Measurements from ENCODE around the gene LSAMP. TPM values are rescaled to one million over a fixed set of nuclear protein-coding genes. Genes with fewer than 3 reads are reported as not detected.
A peak's percentile ranks its signal among the peaks of the same experiment; 100 is the strongest.

The LSAMP gene
- total and polyA plus RNA-seq, 9 of the 15 experiments (the other 6 are each of a cell fraction or from before 2014, with no cell fraction given) = 0.09 to 0.11 TPM; not detected in 7

DNA sequence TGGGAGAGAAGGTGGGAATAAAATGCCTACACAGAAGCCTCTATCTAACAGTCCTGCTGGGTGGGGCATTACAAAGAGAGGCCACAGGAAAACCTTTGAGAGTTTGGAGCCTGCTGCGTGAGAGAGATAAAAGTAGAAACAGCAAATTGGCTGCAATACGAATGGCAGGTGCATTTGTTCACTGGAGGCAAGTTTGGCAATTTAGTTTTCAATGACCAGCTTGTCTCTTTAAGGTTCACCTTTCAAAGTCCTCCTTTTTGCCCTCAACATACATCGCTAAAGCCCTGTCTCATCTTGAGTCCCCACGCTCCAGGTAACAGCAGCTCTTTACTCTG lies 405.7 kb downstream of the LSAMP start (continued):
- TF ChIP-seq BCOR (IDR thresholded peaks at IDR 0.05) = peak; percentile 17; the same call in 1 of the 2 replicates
- TF ChIP-seq EGR1 (conservative IDR thresholded peaks at IDR 0.05) = 0 out of 2 replicates have a peak, but pooled peaks have one; percentile 20

DNA sequence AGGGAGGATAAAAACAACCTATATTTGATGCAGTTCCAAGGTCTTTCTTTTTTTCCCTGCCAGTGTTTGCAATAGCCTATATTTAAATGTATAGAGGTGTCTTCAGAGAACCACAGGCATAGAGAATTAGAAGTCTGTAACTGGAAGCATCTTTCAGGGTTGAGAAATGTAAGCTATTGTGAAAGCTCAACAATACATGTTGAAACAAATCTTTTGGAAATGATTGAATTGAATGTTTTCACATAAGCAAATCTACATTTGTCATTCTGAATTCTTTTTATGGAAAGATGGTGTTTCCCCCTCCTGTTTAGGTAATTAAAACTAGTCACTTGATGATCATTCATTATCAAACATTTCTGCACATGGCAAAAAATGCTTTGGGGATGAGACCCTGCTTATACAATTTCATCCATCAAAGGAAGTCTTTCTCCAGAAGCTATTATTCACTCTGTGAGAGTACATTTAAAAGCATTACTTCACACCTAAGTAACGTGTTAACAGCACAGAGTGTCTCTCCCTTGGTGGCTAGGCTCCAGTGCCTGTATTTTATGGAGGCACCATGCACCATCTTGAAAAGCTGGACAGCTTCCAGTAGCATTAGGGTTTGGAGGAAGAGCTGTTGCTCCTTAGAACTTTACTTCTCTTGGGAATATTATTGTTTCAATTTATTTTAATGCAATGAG lies 406.2 kb downstream of the LSAMP start:
- DNase-seq (ENCODE audit: extremely low read depth in 1 of 4, low spot score in 3 of 4) (no peak), ATAC-seq (peak; percentile 57), FAIRE-seq (no peak)
- ChIA-PET POLR2A (interaction anchor here (1.1 to 1.4 kb wide), 3 partner anchors 9 to 17 kb away, joined by 3 to 4 read pairs (median 4); no protein-coding TSS in a partner anchor), CTCF (ENCODE audit: low intra/inter-chr PET ratio) (no interaction called here)
- WGBS (ENCODE audit: insufficient coverage, low coverage, missing lambda C conversion rate) = 0% methylated on average over 1 of the region's 1 CpG
- H3K36me3 ChIP-seq (ENCODE audit: control insufficient read depth, insufficient read depth, low read length) = peaks cover 2% of the 10 kb centered on the region; the same call in 1 of the 3 replicates
- H3K79me2 ChIP-seq (ENCODE audit: control insufficient read depth, insufficient read depth, low read length) = no peaks in the 10 kb centered on the region
- no TSS peak for BruUV-seq (replicated peaks)
- no peaks in the 10 kb centered on the region for H3K9me1 ChIP-seq (ENCODE audit: control insufficient read depth, insufficient read depth, low read length)
- peaks cover 3% of the 10 kb centered on the region; the same call in 1 of the 2 replicates for H3K9me3 ChIP-seq (replicated peaks; ENCODE audit: control insufficient read depth, insufficient read depth, low read depth, low read length)
- H3K4me3 ChIP-seq = no peak overlapping the region
- in situ Hi-C loops (cut with MboI) (no loop called here), intact Hi-C loops (cut with micrococcal nuclease) (loop anchor here (2.0 kb wide), 1 partner anchor 52 kb away; no protein-coding TSS in a partner anchor)
- H4K20me1 ChIP-seq (replicated peaks; ENCODE audit: control insufficient read depth, insufficient read depth, low read length) = no peaks in the 10 kb centered on the region
- H3K27me3 ChIP-seq (ENCODE audit: control insufficient read depth in 2 of 2, insufficient read depth in 2 of 2, low read length in 2 of 2) = no peaks in the 10 kb centered on the region
- H3K9ac ChIP-seq (ENCODE audit: insufficient read depth in 1 of 2, low read depth in 2 of 2, low read length in 2 of 2) = peak overlapping the region in 1 of 2 experiments; percentile 60; a peak in 2 of 4 replicates
- H3K27ac ChIP-seq (ENCODE audit: extremely low read depth, low read depth, low read length) = peak overlapping the region; percentile 83
- H2AFZ ChIP-seq (ENCODE audit: low read depth, low read length) = peak overlapping the region; percentile 84
- peak overlapping the region; percentile 73 for H3K4me2 ChIP-seq (ENCODE audit: insufficient read depth, low read length)
- H3K4me1 ChIP-seq (replicated peaks in 1 of 2; ENCODE audit: control insufficient read depth in 2 of 2, insufficient read depth in 2 of 2, low read length in 2 of 2) = peaks cover 2 to 31% of the 10 kb centered on the region in 2 experiments; a peak in 3 of 5 replicates
- no peak for TF ChIP-seq HNRNPK (IDR thresholded peaks at IDR 0.05; ENCODE audit: low read depth, low read length, poor library complexity, severe bottlenecking)
- TF ChIP-seq, protein P1, sequence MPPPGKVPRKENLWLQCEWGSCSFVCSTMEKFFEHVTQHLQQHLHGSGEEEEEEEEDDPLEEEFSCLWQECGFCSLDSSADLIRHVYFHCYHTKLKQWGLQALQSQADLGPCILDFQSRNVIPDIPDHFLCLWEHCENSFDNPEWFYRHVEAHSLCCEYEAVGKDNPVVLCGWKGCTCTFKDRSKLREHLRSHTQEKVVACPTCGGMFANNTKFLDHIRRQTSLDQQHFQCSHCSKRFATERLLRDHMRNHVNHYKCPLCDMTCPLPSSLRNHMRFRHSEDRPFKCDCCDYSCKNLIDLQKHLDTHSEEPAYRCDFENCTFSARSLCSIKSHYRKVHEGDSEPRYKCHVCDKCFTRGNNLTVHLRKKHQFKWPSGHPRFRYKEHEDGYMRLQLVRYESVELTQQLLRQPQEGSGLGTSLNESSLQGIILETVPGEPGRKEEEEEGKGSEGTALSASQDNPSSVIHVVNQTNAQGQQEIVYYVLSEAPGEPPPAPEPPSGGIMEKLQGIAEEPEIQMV (tag; conservative IDR thresholded peaks at IDR 0.05; ENCODE audit: low read depth) = no peak
- TF ChIP-seq, protein P2, sequence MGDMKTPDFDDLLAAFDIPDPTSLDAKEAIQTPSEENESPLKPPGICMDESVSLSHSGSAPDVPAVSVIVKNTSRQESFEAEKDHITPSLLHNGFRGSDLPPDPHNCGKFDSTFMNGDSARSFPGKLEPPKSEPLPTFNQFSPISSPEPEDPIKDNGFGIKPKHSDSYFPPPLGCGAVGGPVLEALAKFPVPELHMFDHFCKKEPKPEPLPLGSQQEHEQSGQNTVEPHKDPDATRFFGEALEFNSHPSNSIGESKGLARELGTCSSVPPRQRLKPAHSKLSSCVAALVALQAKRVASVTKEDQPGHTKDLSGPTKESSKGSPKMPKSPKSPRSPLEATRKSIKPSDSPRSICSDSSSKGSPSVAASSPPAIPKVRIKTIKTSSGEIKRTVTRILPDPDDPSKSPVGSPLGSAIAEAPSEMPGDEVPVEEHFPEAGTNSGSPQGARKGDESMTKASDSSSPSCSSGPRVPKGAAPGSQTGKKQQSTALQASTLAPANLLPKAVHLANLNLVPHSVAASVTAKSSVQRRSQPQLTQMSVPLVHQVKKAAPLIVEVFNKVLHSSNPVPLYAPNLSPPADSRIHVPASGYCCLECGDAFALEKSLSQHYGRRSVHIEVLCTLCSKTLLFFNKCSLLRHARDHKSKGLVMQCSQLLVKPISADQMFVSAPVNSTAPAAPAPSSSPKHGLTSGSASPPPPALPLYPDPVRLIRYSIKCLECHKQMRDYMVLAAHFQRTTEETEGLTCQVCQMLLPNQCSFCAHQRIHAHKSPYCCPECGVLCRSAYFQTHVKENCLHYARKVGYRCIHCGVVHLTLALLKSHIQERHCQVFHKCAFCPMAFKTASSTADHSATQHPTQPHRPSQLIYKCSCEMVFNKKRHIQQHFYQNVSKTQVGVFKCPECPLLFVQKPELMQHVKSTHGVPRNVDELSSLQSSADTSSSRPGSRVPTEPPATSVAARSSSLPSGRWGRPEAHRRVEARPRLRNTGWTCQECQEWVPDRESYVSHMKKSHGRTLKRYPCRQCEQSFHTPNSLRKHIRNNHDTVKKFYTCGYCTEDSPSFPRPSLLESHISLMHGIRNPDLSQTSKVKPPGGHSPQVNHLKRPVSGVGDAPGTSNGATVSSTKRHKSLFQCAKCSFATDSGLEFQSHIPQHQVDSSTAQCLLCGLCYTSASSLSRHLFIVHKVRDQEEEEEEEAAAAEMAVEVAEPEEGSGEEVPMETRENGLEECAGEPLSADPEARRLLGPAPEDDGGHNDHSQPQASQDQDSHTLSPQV (IDR thresholded peaks at IDR 0.05) = peak; percentile 88
